ENCODE results near the gene GARS1.

DNA sequence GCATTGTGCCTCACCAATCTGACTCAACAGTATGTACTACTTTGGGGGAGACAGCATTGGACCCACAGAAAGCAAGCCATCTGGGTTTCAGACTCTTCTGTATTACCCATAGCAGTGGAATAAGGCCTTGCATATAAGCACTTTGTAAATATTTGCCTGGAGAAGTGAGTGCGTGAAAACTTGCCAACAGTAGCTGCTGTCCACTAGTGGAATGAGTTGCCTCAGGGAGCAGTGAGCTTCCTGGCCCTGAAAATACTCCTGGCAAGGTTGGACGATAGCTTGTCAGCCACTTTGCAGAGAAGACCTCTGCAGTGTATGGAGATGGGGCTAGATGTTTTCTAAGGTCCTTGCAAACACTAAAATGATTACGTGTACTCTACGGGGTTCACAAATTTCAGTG lies 21.6 kb downstream of the GARS1 start:
- TF ChIP-seq, protein P1, sequence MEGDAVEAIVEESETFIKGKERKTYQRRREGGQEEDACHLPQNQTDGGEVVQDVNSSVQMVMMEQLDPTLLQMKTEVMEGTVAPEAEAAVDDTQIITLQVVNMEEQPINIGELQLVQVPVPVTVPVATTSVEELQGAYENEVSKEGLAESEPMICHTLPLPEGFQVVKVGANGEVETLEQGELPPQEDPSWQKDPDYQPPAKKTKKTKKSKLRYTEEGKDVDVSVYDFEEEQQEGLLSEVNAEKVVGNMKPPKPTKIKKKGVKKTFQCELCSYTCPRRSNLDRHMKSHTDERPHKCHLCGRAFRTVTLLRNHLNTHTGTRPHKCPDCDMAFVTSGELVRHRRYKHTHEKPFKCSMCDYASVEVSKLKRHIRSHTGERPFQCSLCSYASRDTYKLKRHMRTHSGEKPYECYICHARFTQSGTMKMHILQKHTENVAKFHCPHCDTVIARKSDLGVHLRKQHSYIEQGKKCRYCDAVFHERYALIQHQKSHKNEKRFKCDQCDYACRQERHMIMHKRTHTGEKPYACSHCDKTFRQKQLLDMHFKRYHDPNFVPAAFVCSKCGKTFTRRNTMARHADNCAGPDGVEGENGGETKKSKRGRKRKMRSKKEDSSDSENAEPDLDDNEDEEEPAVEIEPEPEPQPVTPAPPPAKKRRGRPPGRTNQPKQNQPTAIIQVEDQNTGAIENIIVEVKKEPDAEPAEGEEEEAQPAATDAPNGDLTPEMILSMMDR (IDR thresholded peaks at IDR 0.05; ENCODE audit: poor library complexity, severe bottlenecking): no peak
- TF ChIP-seq TAF1 (IDR thresholded peaks at IDR 0.05; ENCODE audit: low read depth) (no peak), EZH2 (IDR thresholded peaks at IDR 0.05; ENCODE audit: borderline replicate concordance, insufficient read depth, low read length, poor library complexity, severe bottlenecking) (no peak), POLR2AphosphoS5 (IDR thresholded peaks at IDR 0.05) (no peak)
- TF ChIP-seq, protein P2, sequence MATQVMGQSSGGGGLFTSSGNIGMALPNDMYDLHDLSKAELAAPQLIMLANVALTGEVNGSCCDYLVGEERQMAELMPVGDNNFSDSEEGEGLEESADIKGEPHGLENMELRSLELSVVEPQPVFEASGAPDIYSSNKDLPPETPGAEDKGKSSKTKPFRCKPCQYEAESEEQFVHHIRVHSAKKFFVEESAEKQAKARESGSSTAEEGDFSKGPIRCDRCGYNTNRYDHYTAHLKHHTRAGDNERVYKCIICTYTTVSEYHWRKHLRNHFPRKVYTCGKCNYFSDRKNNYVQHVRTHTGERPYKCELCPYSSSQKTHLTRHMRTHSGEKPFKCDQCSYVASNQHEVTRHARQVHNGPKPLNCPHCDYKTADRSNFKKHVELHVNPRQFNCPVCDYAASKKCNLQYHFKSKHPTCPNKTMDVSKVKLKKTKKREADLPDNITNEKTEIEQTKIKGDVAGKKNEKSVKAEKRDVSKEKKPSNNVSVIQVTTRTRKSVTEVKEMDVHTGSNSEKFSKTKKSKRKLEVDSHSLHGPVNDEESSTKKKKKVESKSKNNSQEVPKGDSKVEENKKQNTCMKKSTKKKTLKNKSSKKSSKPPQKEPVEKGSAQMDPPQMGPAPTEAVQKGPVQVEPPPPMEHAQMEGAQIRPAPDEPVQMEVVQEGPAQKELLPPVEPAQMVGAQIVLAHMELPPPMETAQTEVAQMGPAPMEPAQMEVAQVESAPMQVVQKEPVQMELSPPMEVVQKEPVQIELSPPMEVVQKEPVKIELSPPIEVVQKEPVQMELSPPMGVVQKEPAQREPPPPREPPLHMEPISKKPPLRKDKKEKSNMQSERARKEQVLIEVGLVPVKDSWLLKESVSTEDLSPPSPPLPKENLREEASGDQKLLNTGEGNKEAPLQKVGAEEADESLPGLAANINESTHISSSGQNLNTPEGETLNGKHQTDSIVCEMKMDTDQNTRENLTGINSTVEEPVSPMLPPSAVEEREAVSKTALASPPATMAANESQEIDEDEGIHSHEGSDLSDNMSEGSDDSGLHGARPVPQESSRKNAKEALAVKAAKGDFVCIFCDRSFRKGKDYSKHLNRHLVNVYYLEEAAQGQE (IDR thresholded peaks at IDR 0.05; ENCODE audit: borderline replicate concordance): no peak
